Neuronal stem cell (in vitro differentiated cells): Measurements from ENCODE around the gene NDUFA8.
A peak's percentile ranks its signal among the peaks of the same experiment; 100 is the strongest.
"Not testable (repeated sequence)": the region's sequence is repeated elsewhere in the genome, so short reads cannot be mapped to it uniquely, and the experiment has no call there.

Source experiments
- DNase-seq: peaks from one replicate; pipeline ENCODE4 v3.0.0-alpha.2; 2013; ENCODE audit warnings: low spot score
- H2AFZ ChIP-seq: one replicate; pipeline ENCODE4 v1.6.1; 2013; ENCODE audit warnings: mild to moderate bottlenecking, low read length, inconsistent platforms
- H2AK5ac ChIP-seq: 2 replicates; pipeline ENCODE4 v1.6.1; 2013; ENCODE audit warnings: low read depth, mild to moderate bottlenecking, inconsistent platforms, low read length, moderate library complexity, mixed read lengths
- H2BK120ac ChIP-seq: 2 replicates; pipeline ENCODE4 v1.6.1; 2013; ENCODE audit warnings: low read depth, mild to moderate bottlenecking, inconsistent platforms, low read length, moderate library complexity, mixed read lengths
- H2BK12ac ChIP-seq: one replicate; pipeline ENCODE4 v1.6.1; 2013; ENCODE audit warnings: low read length, inconsistent platforms
- H2BK15ac ChIP-seq: 2 replicates; pipeline ENCODE4 v1.6.1; 2013; ENCODE audit warnings: mild to moderate bottlenecking, low read length, inconsistent platforms, mixed read lengths
- H2BK5ac ChIP-seq: one replicate; pipeline ENCODE4 v1.6.1; 2013; ENCODE audit warnings: inconsistent platforms, mild to moderate bottlenecking, low read length, moderate library complexity
- H3K14ac ChIP-seq: one replicate; pipeline ENCODE4 v1.6.1; 2013; ENCODE audit warnings: low read length, inconsistent platforms
- H3K18ac ChIP-seq: 2 replicates; pipeline ENCODE4 v1.6.1; 2013; ENCODE audit warnings: low read length, inconsistent platforms
- H3K23ac ChIP-seq: 2 replicates; pipeline ENCODE4 v1.6.1; 2013; ENCODE audit warnings: low read depth, mild to moderate bottlenecking, mixed read lengths, low read length, inconsistent platforms; ENCODE audit not compliant: poor library complexity
- H3K27ac ChIP-seq: replicated peaks from 3 replicates; pipeline ENCODE4 v1.5.1; 2013; ENCODE audit warnings: low read length, inconsistent platforms
- H3K27me3 ChIP-seq, 3 experiments: 2 replicates each; pipeline ENCODE4 v1.6.1; 2013; ENCODE audit warnings: low read length in 3 of 3, mild to moderate bottlenecking in 2 of 3, inconsistent platforms in 1 of 3, low read depth in 1 of 3, mixed read lengths in 1 of 3, moderate library complexity in 1 of 3; ENCODE audit not compliant: control insufficient read depth in 3 of 3, insufficient read depth in 3 of 3
- H3K36me3 ChIP-seq, 2 donors: replicated peaks in 1 of 2; 2 replicates each; pipeline ENCODE4 v1.6.1; 2013; ENCODE audit warnings: low read length in 2 of 2; ENCODE audit not compliant: control insufficient read depth in 2 of 2, insufficient read depth in 2 of 2
- H3K4ac ChIP-seq: 2 replicates; pipeline ENCODE4 v1.6.1; 2013; ENCODE audit warnings: inconsistent platforms, mild to moderate bottlenecking, low read length, moderate library complexity
- H3K4me1 ChIP-seq, 2 donors: 1 replicate in 1 of 2; 2 replicates in 1 of 2; pipeline ENCODE4 v1.6.1; 2013; ENCODE audit warnings: low read length in 2 of 2, low read depth in 1 of 2; ENCODE audit not compliant: control insufficient read depth in 2 of 2, insufficient read depth in 1 of 2
- H3K4me2 ChIP-seq: one replicate; pipeline ENCODE4 v1.6.1; 2013; ENCODE audit warnings: mild to moderate bottlenecking, low read length, inconsistent platforms; ENCODE audit not compliant: insufficient read depth, poor library complexity, severe bottlenecking
- H3K4me3 ChIP-seq, 2 donors: 2 replicates each; pipeline ENCODE4 v1.5.1; 2013; ENCODE audit warnings: low read length in 2 of 2, mild to moderate bottlenecking in 2 of 2, inconsistent platforms in 1 of 2, moderate library complexity in 1 of 2
- H3K79me1 ChIP-seq: one replicate; pipeline ENCODE4 v1.6.1; 2013; ENCODE audit warnings: low read depth, mild to moderate bottlenecking, inconsistent platforms, low read length, moderate library complexity
- H3K9ac ChIP-seq: one replicate; pipeline ENCODE4 v1.6.1; 2013; ENCODE audit warnings: mild to moderate bottlenecking, low read depth, low read length, inconsistent platforms; ENCODE audit not compliant: poor library complexity
- H3K9me3 ChIP-seq, 2 donors: replicated peaks in 1 of 2; 2 replicates each; pipeline versions ENCODE3 to v1.6.1; 2013; ENCODE audit warnings: low read length in 2 of 2, mild to moderate bottlenecking in 2 of 2, inconsistent platforms in 1 of 2, low read depth in 1 of 2, mixed read lengths in 1 of 2, moderate library complexity in 1 of 2; ENCODE audit not compliant: control insufficient read depth in 2 of 2, insufficient read depth in 1 of 2
- H4K8ac ChIP-seq: one replicate; pipeline ENCODE4 v1.6.1; 2013; ENCODE audit warnings: low read depth, mild to moderate bottlenecking, inconsistent platforms, low read length, moderate library complexity
- H4K91ac ChIP-seq: one replicate; pipeline ENCODE4 v1.6.1; 2013; ENCODE audit warnings: low read length, low read depth, mild to moderate bottlenecking, inconsistent platforms; ENCODE audit not compliant: poor library complexity
- WGBS, 2 donors: extraction: QIAGEN DNeasy Blood & Tissue Kit; methylation state at CpG; one replicate each; pipeline ENCODE4 v1.1.7; 2013; ENCODE audit warnings: missing lambda C conversion rate in 2 of 2, mixed read lengths in 1 of 2; ENCODE audit not compliant: insufficient read length in 2 of 2, insufficient replicate concordance in 1 of 2; ENCODE audit errors: extremely low coverage in 2 of 2; 5-methylcytosine and 5-hydroxymethylcytosine counted together

NDUFA8 gene

GRCh38 chr9:122117241-122117640, 42.3 kb downstream of the NDUFA8 start:
- not testable (repeated sequence) for H3K4me2 ChIP-seq, H2BK12ac ChIP-seq, H4K8ac ChIP-seq, H3K9ac ChIP-seq, DNase-seq, H3K14ac ChIP-seq, H3K27me3 ChIP-seq, H2BK120ac ChIP-seq, H2AK5ac ChIP-seq, H3K4me3 ChIP-seq, H3K18ac ChIP-seq, H2BK5ac ChIP-seq, H4K91ac ChIP-seq, H3K27ac ChIP-seq, H2AFZ ChIP-seq, H3K9me3 ChIP-seq, H3K23ac ChIP-seq, H3K36me3 ChIP-seq, H3K79me1 ChIP-seq, H2BK15ac ChIP-seq, H3K4ac ChIP-seq
- H3K4me1 ChIP-seq: peaks cover 16 to 25% of the 10 kb centered on the region in 2 donors
- whole genome bisulfite sequencing, 2 donors: no CpG with 5 or more reads among the region's 9 CpGs

- WGBS, 2 donors: no CpG with 5 or more reads among the region's 10 CpGs
- Histone ChIP-seq H3K4ac (no peak overlapping the region), H3K9me3 (no peaks in the 10 kb centered on the region), H3K4me3 (no peak overlapping the region), H3K4me1 (peaks cover 16 to 25% of the 10 kb centered on the region in 2 donors), H3K18ac (peak overlapping the region; percentile 69), H3K4me2 (no peak overlapping the region), H3K36me3 (no peaks in the 10 kb centered on the region), H3K23ac (no peak overlapping the region), H4K8ac (no peak overlapping the region), H2BK5ac (no peak overlapping the region), H3K79me1 (no peaks in the 10 kb centered on the region), H2AK5ac (no peak overlapping the region), H2BK12ac (no peak overlapping the region), H3K9ac (no peak overlapping the region), H3K27me3 (peaks cover 0 to 6% (median 0%) of the 10 kb centered on the region in 3 experiments), H3K27ac (no peak overlapping the region), H2BK15ac (no peak overlapping the region), H3K14ac (no peak overlapping the region), H2BK120ac (no peak overlapping the region), H2AFZ (peak overlapping the region; percentile 37), H4K91ac (no peak overlapping the region)
- no peak for DNase-seq
These were observed 43.0 kb downstream of the NDUFA8 start for GRCh38 chr9:122116448-122117173.

GRCh38 chr9:122116040-122116439, 43.5 kb downstream of the NDUFA8 start:
- H3K4ac ChIP-seq: no peak overlapping the region
- H2BK5ac ChIP-seq: peak overlapping the region; percentile 49
- H2BK15ac ChIP-seq: peak overlapping the region; percentile 83
- no peak overlapping the region for H3K4me3 ChIP-seq
- no peaks in the 10 kb centered on the region for H3K79me1 ChIP-seq
- H4K91ac ChIP-seq: peak overlapping the region; percentile 34
- peaks cover 16 to 25% of the 10 kb centered on the region in 2 donors for H3K4me1 ChIP-seq
- peak overlapping the region; percentile 90 for H3K18ac ChIP-seq
- H4K8ac ChIP-seq: no peak overlapping the region
- H3K4me2 ChIP-seq: no peak overlapping the region
- no peak overlapping the region for H2BK120ac ChIP-seq
- no peak overlapping the region for H3K14ac ChIP-seq
- no CpG with 5 or more reads among the region's 4 CpGs for WGBS, 2 donors
- H2AFZ ChIP-seq: peak overlapping the region; percentile 37
- H3K36me3 ChIP-seq: no peaks in the 10 kb centered on the region
- H3K27me3 ChIP-seq: peaks cover 0 to 6% (median 0%) of the 10 kb centered on the region in 3 experiments
- H2BK12ac ChIP-seq: peak overlapping the region; percentile 88
- no peak for DNase-seq
- no peak overlapping the region for H3K9ac ChIP-seq
- H2AK5ac ChIP-seq: no peak overlapping the region
- no peaks in the 10 kb centered on the region for H3K9me3 ChIP-seq
- no peak overlapping the region for H3K23ac ChIP-seq
- H3K27ac ChIP-seq: peak overlapping the region; percentile 34

- Histone ChIP-seq H3K4me1 (peaks cover 16 to 25% of the 10 kb centered on the region in 2 donors), H3K14ac (no peak overlapping the region), H3K4me2 (no peak overlapping the region), H3K36me3 (no peaks in the 10 kb centered on the region), H2BK12ac (peak overlapping the region; percentile 97), H3K27ac (peak overlapping the region; percentile 34), H2BK120ac (peak overlapping the region; percentile 53), H3K23ac (peak overlapping the region; percentile 8), H3K9me3 (no peaks in the 10 kb centered on the region), H2BK5ac (peak overlapping the region; percentile 49), H2AK5ac (peak overlapping the region; percentile 79), H3K79me1 (no peaks in the 10 kb centered on the region), H3K18ac (peak overlapping the region; percentile 90), H2AFZ (peak overlapping the region; percentile 43), H3K4me3 (no peak overlapping the region), H3K27me3 (peaks cover 0 to 3% (median 0%) of the 10 kb centered on the region in 3 experiments), H4K91ac (peak overlapping the region; percentile 34), H2BK15ac (peak overlapping the region; percentile 97), H3K4ac (no peak overlapping the region), H4K8ac (no peak overlapping the region), H3K9ac (no peak overlapping the region)
- no CpG with 5 or more reads among the region's 12 CpGs for WGBS, 2 donors
- DNase-seq: no peak
These were observed 44.2 kb downstream of the NDUFA8 start for GRCh38 chr9:122115176-122116035.
